ENCODE measurements around the gene PRKCE. TPM values are rescaled to one million over a fixed set of nuclear protein-coding genes. Genes with fewer than 3 reads are reported as not detected.

The PRKCE gene
- polyA plus RNA-seq, 1 of the 3 experiments (the other 2 are of a cell fraction), result 16.3 TPM

DNA sequence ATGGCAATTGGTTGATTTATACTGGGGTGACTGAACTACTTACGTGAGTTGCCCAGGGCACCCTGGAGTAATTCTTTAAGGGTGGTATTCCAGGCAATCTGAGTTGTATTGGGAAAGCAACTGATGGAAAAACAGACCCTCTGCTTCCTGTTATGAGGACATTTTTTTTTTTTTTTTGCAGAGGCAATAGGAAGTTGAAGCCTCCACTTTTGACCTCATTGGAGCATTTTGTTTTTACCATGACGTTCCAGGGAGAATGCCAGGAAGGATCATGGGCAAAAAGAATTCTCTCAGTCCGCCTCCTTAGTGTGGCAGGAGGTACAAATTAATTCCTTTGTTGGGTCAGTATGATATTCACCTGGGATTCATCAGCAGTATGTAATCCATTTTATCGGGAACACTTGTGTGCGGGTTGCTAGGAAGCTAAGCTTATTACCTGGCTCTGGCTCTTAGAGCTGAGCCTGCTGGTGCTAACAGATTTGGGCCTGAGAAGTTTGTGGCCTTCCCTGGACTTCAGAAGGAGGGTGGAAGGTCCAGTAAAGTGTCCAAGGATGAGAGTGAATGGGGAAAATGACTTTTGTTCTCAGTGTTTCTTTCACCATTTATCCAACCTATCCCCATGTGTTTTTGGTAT, 372.8 kb downstream of the PRKCE start:
- no peaks in the 10 kb centered on the region for H3K79me2 ChIP-seq (ENCODE audit: insufficient read depth)
- no peak overlapping the region for H3K4me3 ChIP-seq (ENCODE audit: low read depth in 2 of 2, low read length in 1 of 2)
- no peak for TF ChIP-seq FOXM1 (IDR thresholded peaks at IDR 0.05; ENCODE audit: low read depth)
- no peak for TF ChIP-seq JUND (IDR thresholded peaks at IDR 0.05)
- no peak for TF ChIP-seq EP300 (IDR thresholded peaks at IDR 0.05; ENCODE audit: borderline replicate concordance in 1 of 2, low read depth in 1 of 2, low read length in 1 of 2)
- TF ChIP-seq RXRA (IDR thresholded peaks at IDR 0.05; ENCODE audit: borderline replicate concordance, low read depth), result no peak
- no peak for TF ChIP-seq MEF2A (IDR thresholded peaks at IDR 0.05; ENCODE audit: borderline replicate concordance, low read depth)
- no peak for TF ChIP-seq TEAD4 (IDR thresholded peaks at IDR 0.05; ENCODE audit: borderline replicate concordance, insufficient read depth)
- no peak for TF ChIP-seq YY1 (IDR thresholded peaks at IDR 0.05; ENCODE audit: low read depth)
- no peak for TF ChIP-seq ELF1 (IDR thresholded peaks at IDR 0.05)
- no peak for TF ChIP-seq RCOR1 (IDR thresholded peaks at IDR 0.05; ENCODE audit: low read length)
- no peak for TF ChIP-seq FOSL2 (IDR thresholded peaks at IDR 0.05; ENCODE audit: borderline replicate concordance, low read depth)
- no peak for TF ChIP-seq TCF12 (IDR thresholded peaks at IDR 0.05)
- no peak for TF ChIP-seq TAF1 (IDR thresholded peaks at IDR 0.05; ENCODE audit: borderline replicate concordance, low read depth, low read length)
- TF ChIP-seq MXI1 (IDR thresholded peaks at IDR 0.05; ENCODE audit: low read depth, low read length), result no peak
- no peak for TF ChIP-seq NRF1 (IDR thresholded peaks at IDR 0.05; ENCODE audit: low read depth, low read length)
- TF ChIP-seq, protein P1, sequence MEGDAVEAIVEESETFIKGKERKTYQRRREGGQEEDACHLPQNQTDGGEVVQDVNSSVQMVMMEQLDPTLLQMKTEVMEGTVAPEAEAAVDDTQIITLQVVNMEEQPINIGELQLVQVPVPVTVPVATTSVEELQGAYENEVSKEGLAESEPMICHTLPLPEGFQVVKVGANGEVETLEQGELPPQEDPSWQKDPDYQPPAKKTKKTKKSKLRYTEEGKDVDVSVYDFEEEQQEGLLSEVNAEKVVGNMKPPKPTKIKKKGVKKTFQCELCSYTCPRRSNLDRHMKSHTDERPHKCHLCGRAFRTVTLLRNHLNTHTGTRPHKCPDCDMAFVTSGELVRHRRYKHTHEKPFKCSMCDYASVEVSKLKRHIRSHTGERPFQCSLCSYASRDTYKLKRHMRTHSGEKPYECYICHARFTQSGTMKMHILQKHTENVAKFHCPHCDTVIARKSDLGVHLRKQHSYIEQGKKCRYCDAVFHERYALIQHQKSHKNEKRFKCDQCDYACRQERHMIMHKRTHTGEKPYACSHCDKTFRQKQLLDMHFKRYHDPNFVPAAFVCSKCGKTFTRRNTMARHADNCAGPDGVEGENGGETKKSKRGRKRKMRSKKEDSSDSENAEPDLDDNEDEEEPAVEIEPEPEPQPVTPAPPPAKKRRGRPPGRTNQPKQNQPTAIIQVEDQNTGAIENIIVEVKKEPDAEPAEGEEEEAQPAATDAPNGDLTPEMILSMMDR (IDR thresholded peaks at IDR 0.05), result no peak
- TF ChIP-seq, protein P2, sequence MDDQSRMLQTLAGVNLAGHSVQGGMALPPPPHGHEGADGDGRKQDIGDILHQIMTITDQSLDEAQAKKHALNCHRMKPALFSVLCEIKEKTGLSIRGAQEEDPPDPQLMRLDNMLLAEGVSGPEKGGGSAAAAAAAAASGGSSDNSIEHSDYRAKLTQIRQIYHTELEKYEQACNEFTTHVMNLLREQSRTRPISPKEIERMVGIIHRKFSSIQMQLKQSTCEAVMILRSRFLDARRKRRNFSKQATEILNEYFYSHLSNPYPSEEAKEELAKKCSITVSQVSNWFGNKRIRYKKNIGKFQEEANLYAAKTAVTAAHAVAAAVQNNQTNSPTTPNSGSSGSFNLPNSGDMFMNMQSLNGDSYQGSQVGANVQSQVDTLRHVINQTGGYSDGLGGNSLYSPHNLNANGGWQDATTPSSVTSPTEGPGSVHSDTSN (IDR thresholded peaks at IDR 0.05), result no peak
- TF ChIP-seq CHD2 (IDR thresholded peaks at IDR 0.05; ENCODE audit: low read length, partially characterized antibody), result no peak
- WGBS (ENCODE audit: low lambda C conversion rate), result 89% methylated on average over 5 of the region's 5 CpGs
- H3K27ac ChIP-seq (ENCODE audit: low read depth in 2 of 2, low read length in 1 of 2), result no peak overlapping the region; a peak in 1 of 4 replicates
- no peaks in the 10 kb centered on the region for H3K9me3 ChIP-seq
- H3K4me2 ChIP-seq, result no peak overlapping the region
- no peaks in the 10 kb centered on the region for H3F3A ChIP-seq (replicated peaks; ENCODE audit: insufficient read depth)
- H3K36me3 ChIP-seq (replicated peaks in 1 of 2; ENCODE audit: control insufficient read depth in 1 of 2, insufficient read depth in 2 of 2, low read length in 1 of 2), result no peaks in the 10 kb centered on the region
- H4K20me1 ChIP-seq (ENCODE audit: insufficient read depth), result no peaks in the 10 kb centered on the region
- ChIA-PET CTCF (interaction anchor here (2.2 to 4.0 kb wide), 3 partner anchors 14 to 437 kb away, joined by 8 to 19 read pairs (median 10); no protein-coding TSS in a partner anchor), POLR2A (no interaction called here)
- no peak overlapping the region for H3K9ac ChIP-seq
- peaks cover 0 to 16% of the 10 kb centered on the region in 2 experiments; a peak in 1 of 4 replicates for H3K4me1 ChIP-seq (ENCODE audit: control insufficient read depth in 1 of 2, insufficient read depth in 2 of 2, low read depth in 1 of 2, low read length in 1 of 2)
- H2AFZ ChIP-seq (ENCODE audit: low read depth), result no peak overlapping the region
- H3K27me3 ChIP-seq (ENCODE audit: insufficient read depth), result no peaks in the 10 kb centered on the region
- no peaks in the 10 kb centered on the region for H3K9me2 ChIP-seq
- no peak for DNase-seq

Measured in SK-N-SH (cell line).